H4 (cell line): ENCODE results near the gene TBC1D8. TPM values are rescaled to one million over a fixed set of nuclear protein-coding genes. Genes with fewer than 3 reads are reported as not detected.
"Not testable (repeated sequence)": the region's sequence is repeated elsewhere in the genome, so short reads cannot be mapped to it uniquely, and the experiment has no call there.

Experiments
- DNase-seq: peaks from one replicate; pipeline ENCODE4 v3.0.0-alpha.2; 2015; ENCODE audit warnings: low spot score
- total RNA-seq: library from RNA; depleted of rRNA; stranded (reverse); fragments of >200 nt; shearing (Covaris generic); gene quantifications from 2 replicates; pipeline ENCODE4 v1.2.3, GENCODE V29; 2014

Gene TBC1D8
- total RNA-seq, 1 experiment from 2014 or later = 6.4 TPM

DNA sequence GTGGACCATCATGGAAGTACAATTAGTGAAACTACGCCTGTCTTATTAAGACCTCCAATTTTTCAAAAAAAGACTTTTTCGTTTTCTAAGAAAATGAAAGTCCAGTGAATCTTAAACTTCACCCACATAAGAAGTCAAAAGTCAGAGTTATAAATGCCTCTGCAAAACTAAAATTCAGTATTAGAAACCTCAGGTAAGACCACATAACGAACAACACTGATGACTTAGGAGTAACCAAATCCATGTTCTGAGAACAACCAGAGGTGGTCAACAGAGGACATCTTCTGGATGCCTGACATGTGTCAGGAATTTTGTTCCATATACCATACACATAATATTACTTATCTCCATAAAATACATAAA is 86.7 kb downstream of the TBC1D8 start:
- DNase-seq = no peak

DNA sequence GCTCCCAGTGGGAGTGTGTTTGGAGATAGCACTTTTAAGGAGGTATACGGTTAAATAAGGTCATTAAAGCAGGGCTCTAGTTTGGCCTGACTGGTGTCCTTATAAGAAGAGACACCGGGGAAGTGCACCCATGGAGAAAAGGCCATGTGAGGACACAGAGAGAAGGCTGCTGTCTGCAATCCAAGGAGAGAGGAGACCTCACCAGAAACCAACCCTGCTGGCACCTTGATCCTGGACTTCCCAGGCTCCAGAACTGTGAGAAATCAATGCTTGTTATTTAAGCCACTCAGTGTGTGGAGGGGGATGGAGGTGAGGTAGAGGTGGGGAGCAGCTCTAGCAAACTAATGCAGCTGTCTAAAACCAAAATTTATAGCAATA is 87.1 kb downstream of the TBC1D8 start:
- no peak for DNase-seq

DNA sequence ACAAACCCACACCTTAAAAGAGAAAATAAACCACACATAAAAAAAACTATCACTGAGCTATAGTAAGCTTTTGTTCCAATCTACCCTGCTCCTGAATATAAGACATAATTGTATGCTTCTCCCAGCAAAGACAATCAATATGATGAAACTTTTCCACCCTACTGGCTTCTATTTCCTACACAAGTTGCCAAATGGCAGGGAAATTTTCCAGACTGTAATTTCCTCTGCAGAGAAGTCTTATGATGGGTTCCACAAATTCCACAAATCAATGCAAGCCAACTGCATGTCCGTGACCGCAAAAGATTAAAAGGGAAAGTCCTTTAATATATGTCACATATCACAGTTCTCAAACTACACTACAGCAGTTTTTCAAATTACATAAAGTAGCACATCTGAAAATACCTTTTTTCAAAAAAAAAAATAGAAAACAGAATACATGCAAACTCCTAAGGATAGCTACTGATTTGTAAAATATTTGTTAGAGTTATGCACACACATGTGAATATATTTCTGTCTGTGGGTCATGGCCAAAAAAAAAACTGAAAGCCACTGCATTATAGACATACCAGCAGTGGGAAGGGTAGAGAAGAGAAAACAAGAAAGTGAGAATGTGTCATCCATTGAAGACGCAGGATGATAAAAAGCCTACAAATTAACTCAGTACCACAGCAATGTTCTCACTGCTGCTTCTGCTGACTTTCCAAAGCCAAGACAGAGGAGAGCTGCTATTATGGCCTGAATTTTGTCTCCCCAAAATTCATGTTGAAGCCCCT is 87.6 kb downstream of the TBC1D8 start:
- peak; percentile 33 for DNase-seq

DNA sequence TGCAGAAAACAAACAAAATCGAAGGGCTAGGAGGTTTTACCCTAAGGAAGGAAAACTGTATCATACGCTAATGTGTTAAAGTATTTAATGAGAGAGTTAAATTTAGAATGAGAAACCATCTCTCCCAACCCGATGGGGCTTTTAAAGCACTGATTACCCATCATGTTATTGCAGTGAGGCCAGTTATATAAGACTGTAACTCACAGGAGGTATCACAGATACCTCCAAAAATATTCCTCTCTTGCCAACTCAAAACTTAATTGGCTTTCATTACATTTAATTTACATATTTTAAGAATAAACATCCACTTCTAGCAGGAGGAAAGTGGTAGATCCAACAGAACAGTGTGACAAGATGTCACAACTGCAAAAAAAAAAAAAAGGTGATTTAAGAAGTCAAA is 92.8 kb downstream of the TBC1D8 start:
- no peak for DNase-seq

DNA sequence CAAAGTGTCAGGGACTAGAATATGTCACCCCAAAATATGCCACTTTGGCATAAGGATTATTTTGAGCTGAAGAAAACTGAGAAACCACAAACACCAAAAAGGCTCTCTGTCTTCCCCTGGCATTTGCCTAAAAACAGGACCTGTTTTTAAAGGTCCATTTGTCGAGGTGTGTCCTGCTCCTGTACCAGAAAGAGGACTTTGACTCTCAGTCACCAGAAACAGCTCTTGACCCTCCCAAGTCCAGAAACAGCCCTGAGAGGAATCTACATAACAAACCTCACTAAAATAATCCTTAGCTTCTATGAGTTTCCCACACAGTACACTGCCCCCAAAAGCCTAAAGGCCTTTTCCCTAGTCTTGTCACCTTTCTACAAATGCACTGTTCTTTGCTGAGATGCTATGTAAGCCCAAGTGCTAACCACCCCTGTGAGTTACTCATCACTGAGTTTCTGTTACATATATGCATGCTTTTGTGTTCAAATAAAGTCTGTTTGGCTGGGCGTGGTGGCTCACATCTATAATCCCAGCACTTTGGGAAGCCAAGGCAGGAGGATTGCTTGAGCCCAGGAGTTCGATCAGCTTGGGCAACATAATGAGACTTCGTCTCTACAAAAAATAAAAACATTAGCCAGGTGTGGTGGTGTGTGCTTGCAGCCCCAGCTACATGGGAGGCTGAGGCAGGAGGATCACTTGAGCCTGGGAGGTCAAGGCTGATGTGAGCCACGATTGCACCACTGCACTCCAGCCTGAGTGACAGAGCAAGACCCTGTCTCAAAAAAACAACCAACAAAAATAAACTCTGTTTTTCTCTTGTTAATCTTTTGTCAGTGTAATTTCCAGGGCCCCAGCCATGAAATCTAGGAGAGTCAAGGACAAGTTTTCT is 93.9 kb downstream of the TBC1D8 start:
- DNase-seq = no peak

DNA sequence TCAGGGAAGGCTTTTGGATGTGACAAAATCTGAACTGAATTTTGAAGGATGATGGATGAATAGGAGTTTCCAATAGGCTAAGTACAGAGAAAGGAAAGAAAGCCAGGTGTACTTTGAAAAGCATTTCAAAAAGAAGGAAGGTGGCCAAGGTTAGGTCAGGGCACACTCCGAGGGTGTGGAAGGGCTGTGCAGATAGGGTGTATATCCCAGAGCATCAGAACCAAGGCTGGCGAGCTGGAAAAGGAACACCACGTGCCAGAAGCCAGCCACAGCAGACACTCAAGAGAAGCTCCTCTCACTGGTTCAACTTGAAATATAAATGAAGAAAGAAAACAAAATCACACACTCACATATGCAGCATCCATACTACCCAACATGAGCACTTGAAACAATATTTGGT is 98.1 kb downstream of the TBC1D8 start:
- DNase-seq = no peak

DNA sequence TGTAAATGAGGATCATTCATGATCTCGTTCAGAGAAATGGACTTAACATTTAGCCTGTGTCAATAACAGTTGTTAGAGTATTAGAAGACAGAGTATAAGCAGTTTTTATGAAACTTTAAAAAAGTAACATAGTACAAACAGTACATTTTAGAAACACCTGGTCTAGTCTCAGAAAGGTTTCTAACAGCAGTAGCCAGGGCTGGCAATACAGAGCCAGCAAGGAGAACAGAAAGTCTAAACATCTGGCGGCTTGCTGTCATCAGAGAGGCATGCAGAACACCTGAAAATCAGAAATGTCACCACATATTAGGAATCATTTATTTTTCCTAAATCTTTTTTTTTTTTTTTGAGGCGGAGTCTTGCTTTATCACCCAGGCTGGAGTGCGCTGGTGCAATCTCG is 99.0 kb downstream of the TBC1D8 start:
- no peak for DNase-seq

DNA sequence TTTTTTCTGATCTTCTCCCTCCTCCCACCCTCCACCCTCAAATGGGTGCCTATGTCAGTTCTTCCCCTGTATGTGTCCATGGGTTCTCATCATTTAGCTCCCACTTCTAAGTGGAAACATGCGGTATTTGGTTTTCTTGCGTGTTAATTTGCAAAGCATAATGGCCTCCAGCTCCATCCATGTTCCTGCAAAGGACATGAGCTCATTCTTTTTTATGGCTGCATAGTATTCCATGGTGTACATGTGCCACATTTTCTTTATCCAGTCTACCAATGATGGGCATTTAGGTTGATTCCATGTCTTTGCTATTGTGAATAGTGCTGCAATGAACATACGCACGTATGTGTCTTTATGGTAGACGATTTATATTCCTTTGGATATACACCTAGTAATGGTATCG is 100.3 kb downstream of the TBC1D8 start:
- not testable (repeated sequence) for DNase-seq

DNA sequence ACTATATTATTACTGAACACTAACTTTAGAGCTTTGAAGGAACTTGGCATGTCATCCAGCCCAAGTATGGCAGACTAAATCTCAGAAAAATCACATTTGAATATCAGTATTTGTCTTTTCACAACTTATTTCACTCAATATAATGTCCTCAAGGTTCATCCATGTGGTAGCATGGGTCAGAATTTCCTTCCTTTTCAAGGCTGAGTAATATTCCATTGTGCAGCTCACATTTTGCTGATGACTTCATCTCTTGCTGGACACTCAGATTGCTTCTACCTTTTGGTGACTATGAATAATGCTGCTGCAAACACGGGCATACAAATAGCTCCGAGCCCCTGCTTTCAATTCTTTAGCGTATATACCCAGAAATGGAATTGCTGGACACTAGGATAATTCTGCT is 102.4 kb downstream of the TBC1D8 start:
- DNase-seq = no peak

DNA sequence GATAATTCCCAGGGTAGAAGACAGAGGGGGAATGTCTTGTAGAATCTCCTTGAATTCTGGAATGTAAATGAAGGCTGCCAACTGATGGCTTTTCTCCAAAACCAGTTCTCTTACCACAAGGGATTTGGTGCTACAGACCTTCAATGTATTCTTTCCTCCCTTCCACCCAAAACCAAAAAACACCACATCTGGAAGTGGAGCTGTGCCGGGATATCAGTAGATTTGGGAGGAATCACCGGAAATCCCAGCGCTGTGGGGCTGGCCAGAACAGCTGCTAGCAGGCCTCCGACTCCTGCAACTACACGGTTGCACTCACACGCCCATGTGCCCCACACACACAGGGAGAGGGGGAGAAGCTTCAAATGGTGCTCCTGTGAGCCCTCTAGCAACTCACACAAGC is 103.4 kb downstream of the TBC1D8 start:
- DNase-seq = no peak

DNA sequence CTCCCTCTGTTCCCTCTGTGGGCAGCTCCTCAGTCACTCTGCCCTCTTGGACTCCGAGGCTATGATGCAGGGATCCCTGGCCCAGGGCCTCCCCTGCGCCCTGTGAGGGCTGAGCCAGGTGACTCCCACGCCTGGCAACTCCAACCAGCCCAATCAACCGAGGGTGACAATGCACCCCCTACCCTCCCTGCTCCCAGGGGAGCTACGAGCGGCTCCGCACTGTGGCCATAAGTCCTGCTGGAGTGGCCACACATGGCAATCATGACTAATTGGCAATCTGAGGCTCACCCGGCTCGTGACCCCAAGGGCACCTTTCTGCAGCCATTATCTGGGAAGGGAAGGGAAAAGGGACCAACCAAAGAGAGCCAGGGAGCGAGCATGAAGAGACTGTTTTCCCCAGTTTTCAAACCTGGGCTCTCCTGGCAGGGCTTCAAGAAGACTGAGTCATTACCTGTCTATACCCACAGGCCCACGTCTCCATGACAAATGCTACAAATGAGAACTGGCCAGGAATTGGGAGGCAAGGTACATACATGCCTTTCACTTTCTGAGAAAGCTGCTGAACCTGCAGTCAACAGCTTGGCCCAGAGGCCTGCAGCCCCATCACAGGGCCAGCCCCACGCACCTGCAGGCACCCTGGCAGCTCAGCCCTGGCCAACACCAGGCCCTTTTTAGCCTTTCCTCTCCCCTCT is 104.0 kb downstream of the TBC1D8 start:
- peak; percentile 45 for DNase-seq

DNA sequence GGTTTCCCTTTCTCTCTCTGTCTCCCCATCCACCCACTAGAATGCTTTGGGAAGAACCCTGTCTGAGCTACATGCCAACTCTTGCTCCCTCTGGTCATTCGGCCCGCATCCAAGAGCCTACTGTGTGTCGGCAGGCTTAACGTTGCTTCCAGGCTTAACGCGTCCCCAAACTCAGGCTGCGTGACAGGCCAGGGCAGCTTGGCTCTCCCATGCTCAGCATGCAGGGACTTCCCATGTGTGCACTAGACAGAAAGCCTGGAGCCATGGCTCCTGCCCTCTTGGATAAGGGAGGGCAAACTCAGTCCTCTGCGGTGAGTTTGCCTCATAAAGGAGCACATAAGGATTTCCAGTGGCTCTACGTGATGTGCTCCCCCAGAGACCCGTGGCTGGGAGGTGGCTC is 105.9 kb downstream of the TBC1D8 start:
- DNase-seq = no peak

DNA sequence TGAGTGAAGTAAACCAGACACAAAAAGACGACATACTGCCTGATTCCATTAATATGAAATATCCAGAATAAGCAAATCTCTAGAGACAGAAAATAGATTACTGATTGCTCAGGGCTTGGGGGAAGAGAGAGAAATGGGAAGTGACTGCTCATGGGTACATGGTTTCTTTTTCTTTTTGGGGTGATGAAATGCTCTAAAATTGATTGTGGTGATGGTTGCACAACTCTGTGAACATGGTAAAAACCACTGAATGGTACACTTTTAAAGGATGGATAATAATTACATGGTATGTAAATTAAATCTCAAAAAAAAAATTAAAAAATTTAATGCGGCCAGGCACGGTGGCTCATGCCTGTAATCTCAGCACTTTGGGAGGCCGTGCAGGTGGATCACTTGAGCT is 109.8 kb downstream of the TBC1D8 start:
- DNase-seq = no peak

DNA sequence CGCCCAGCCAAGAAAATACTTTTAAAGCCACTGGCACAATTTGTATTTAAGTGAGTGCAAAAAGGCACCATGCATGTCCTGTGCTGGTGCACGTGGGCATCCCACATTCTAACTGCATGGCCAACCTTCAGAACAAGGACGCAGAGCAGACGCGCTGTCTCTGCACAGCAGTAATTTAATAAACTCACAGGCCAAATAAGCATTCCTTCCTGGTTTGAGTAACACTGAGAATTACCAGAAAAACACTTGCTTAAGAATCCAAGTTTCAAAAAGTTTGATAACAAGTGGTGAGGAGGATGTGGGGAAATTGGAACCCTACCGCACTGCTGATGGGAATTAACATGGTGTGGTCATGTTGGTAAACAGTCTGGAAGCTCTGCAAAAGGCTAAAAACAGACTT is 110.4 kb downstream of the TBC1D8 start:
- no peak for DNase-seq

DNA sequence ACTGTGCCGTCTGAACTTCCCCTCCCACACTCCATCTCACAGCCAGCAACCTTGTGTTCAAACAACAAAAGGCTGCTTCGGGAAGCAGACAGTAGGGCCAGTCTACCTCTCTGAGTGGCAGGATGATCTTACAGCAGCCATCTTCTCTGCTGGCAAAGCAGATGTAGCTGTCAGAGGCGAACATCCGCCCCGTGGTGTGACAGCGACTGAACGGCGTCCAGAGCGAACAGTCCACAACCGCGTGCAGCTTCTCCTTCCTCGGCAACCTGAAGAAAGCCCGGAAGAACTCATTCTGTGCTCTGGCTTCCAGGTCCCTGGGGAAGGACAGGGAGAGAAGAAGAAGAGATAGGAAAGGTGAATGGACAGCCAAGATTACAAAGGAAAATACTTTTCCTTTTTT is 111.1 kb downstream of the TBC1D8 start:
- no peak for DNase-seq

DNA sequence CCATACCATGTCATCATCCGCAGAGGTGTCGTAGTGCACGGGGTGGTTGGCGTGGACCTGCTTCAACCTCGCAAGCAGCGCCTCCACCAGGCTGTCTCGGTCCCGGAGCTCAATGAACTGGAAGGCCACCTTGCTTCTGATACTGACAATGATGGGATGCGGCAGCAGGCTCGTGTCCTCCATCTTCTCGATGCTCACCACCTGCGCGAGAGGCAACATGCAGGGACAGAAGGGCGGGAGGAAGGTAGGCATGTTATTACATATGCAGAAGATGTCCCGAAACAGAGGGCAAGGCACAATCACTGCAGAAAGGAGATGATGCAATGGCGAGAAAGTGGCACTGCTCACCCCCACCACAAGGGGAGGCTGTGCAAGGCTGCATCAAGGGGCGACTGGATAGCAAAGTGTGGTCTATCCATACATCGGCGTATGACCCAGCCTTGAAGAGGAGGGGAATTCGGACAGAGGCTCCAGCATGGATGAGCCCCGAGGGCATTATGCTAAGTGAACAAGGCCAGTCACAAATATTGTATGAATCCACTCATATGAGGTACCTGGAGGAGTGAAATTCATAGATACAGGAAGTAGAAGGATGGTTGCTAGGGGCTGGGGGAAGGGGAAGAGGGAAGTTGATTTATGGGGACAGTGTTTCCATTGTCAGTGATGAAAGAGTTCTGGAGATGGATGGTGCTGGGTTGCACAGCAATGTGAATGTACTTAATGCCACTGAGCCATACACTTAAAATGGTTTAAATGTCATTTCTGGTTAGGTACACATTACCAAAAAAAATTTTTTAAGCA is 112.5 kb downstream of the TBC1D8 start:
- DNase-seq = peak; percentile 32

DNA sequence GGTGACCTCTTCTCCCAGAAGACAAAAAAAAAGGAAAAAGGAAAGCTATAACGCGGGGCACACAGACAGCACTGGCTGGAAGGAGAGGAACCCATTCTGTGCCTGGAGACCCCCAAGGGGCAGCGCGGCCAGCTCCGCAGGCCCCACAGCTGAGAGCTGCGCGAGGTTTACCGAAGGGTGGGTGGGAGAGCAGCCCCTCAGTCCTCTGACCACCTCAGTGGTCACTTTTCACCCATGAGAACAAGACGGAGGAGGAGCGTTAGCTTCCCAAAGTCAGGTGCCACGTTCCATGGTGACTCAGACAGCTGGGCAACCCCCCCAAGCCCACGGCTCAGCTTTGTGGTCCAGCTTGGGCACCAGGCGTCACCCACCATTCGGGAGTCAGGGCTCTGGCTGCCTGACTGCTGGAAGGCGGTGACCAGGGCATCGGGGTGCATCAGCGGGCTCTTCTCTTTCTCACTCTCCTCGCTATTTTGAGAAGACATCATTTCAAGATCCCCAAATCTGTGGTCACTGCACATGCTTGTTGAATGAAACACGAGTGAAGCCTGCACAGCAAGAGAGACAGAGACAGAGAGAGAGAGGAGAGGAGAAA is 113.9 kb downstream of the TBC1D8 start:
- no peak for DNase-seq

DNA sequence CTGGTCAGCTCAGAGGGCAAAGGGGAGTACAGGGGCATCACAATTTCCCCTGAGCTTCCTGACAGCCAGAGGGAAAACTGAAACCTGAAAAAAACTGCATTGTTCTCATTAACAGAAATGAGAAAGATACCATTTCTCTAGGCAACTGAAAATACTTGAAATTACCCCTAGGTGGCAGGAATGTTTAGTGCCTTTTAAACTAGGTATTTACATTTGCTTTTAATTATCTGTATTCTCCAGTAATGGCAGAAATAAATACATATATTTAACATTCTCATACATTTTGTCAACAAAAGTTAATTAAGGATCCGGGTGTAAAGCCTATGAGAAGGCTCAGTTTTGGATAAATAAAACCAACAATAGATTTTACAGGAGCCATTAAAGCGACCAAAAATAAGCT is 114.6 kb downstream of the TBC1D8 start:
- DNase-seq = peak; percentile 21

DNA sequence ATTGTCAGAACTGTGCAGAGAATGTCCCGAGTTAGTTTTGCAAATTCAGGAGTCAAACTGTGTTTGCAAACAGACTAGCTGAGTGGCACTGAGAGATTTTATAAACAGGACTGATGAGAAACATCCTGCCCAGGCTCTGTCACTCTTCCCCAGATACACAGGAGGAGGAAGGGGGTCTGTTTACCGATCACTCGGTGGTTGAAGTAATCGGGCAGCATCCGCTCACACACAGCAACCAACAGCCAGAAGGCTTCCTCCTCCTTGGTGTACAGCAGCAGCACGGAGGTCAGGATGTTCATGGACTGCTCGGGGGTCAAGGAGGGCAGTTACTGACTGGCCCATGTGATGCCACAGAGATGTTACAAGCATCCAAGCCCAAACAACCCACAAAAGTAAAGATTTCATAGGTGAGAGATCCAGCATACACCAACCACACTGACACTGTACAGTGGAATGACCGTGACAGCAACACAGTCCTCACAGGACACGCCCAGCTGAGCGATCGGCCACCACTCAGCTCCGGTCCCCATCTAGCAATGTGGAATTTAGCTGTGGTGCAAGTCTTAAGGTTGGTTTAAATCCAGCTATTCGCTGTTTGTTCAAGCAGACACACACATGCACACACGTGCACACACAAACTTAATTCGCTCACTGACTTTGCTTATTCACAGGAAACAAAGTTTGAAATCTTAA is 119.0 kb downstream of the TBC1D8 start:
- DNase-seq = no peak

DNA sequence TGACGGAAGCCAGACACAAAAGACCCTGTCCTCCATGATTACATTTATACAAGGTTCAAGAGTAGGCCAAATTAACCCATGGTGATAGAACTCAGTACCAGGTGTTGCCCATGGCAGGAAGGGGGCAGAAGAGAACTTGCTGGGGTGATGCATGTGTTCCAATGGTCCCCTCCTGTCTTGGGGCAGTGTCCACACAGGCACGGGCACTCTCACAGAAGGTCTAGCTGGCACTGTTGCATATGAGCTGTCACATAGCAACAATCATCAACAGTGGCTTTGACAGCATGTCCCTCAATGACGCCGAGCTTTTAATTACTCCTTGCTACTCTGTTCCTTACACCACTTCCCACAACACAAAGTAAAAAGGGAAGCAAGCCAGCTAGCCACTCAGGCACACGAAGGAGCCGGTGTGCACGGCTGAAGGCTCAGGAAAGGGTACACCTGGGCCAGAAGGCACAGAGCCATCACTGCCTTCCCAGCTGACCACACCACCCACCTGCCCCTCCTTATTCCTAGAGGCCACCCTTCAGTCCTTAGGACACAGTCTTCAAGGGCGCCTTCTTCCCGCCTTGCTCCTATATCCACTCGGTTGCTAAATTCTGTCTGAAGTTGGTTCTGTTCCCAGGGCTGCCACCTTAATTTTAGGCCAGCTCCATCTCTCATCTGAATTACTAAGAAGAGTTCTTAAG is 120.2 kb downstream of the TBC1D8 start:
- no peak for DNase-seq
